SK-N-SH treated with all-trans-retinoic acid at 6 μM for 48 hours (cell line): ENCODE measurements around the gene SLC52A3.

ENCODE experiments used
- ATAC-seq: fragments of 200-7000 bp; cut with Tn5 transposase; 3 replicates; pipeline ENCODE4 v1.9.1; 2020; ENCODE audit warnings: mild to moderate bottlenecking, moderate library complexity
- CREB5 ChIP-seq: fragments of 250-450 bp; sonication (Bioruptor Pico); IDR thresholded peaks from 2 replicates; pipeline ENCODE4 v1.5.1; 2020; ENCODE audit warnings: low read depth, mild to moderate bottlenecking, moderate library complexity
- CSDC2 ChIP-seq: fragments of 250-450 bp; sonication (Bioruptor Pico); IDR thresholded peaks from 2 replicates; pipeline ENCODE4 v1.5.0; 2020; ENCODE audit warnings: mild to moderate bottlenecking, moderate library complexity
- CSRNP3 ChIP-seq: fragments of 250-450 bp; sonication (Bioruptor Pico); IDR thresholded peaks from 2 replicates; pipeline ENCODE4 v1.5.1; 2021; ENCODE audit warnings: mild to moderate bottlenecking, moderate library complexity
- ESRRG ChIP-seq: fragments of 250-450 bp; sonication (Bioruptor Pico); IDR thresholded peaks from 2 replicates; pipeline ENCODE4 v1.6.1; 2021; ENCODE audit warnings: mild to moderate bottlenecking
- GLIS3 ChIP-seq: fragments of 250-450 bp; sonication (Bioruptor Pico); IDR thresholded peaks from 2 replicates; pipeline ENCODE4 v1.5.0; 2020; ENCODE audit warnings: mild to moderate bottlenecking, moderate library complexity
- ISL1 ChIP-seq: fragments of 250-450 bp; sonication (Bioruptor Pico); IDR thresholded peaks from 2 replicates; pipeline ENCODE4 v2.1.2; 2022; ENCODE audit warnings: mild to moderate bottlenecking, moderate library complexity
- OSR1 ChIP-seq: fragments of 250-450 bp; sonication (Bioruptor Pico); IDR thresholded peaks from 2 replicates; pipeline ENCODE4 v1.8.0; 2022; ENCODE audit warnings: moderate library complexity, mild to moderate bottlenecking, inconsistent platforms
- PATZ1 ChIP-seq: fragments of 250-450 bp; sonication (Bioruptor Pico); IDR thresholded peaks from 2 replicates; pipeline ENCODE4 v1.8.0; 2020; ENCODE audit warnings: mild to moderate bottlenecking, moderate library complexity, borderline replicate concordance
- POU6F1 ChIP-seq: fragments of 250-450 bp; sonication (Bioruptor Pico); IDR thresholded peaks from 2 replicates; pipeline ENCODE4 v1.8.0; 2021; ENCODE audit warnings: low read depth, mild to moderate bottlenecking, moderate library complexity, borderline replicate concordance
- PPARA ChIP-seq: fragments of 250-450 bp; sonication (Bioruptor Pico); IDR thresholded peaks from 2 replicates; pipeline ENCODE4 v1.5.0; 2020; ENCODE audit warnings: mild to moderate bottlenecking, borderline replicate concordance
- RARB ChIP-seq: fragments of 250-450 bp; sonication (Bioruptor Pico); IDR thresholded peaks from 2 replicates; pipeline ENCODE4 v1.8.0; 2021; ENCODE audit warnings: mild to moderate bottlenecking, moderate library complexity
- SNAI2 ChIP-seq: fragments of 250-450 bp; sonication (Bioruptor Pico); IDR thresholded peaks from 2 replicates; pipeline ENCODE4 v1.5.0; 2020; ENCODE audit warnings: mild to moderate bottlenecking, moderate library complexity
- TCF4 ChIP-seq: fragments of 250-450 bp; sonication (Bioruptor Pico); IDR thresholded peaks from 2 replicates; pipeline ENCODE4 v1.8.0; 2021; ENCODE audit warnings: mild to moderate bottlenecking, moderate library complexity, borderline replicate concordance
- TOX ChIP-seq: fragments of 250-450 bp; sonication (Bioruptor Pico); IDR thresholded peaks from 2 replicates; pipeline ENCODE4 v1.8.0; 2021; ENCODE audit warnings: mild to moderate bottlenecking, moderate library complexity, borderline replicate concordance
- TSHZ2 ChIP-seq: fragments of 250-450 bp; sonication (Bioruptor Pico); IDR thresholded peaks from 2 replicates; pipeline ENCODE4 v1.5.0; 2020; ENCODE audit warnings: mild to moderate bottlenecking, moderate library complexity
- ZC3H10 ChIP-seq: fragments of 250-450 bp; sonication (Bioruptor Pico); IDR thresholded peaks from 2 replicates; pipeline ENCODE4 v1.5.1; 2021; ENCODE audit warnings: mild to moderate bottlenecking, moderate library complexity
- ZFP3 ChIP-seq: fragments of 250-450 bp; sonication (Bioruptor Pico); IDR thresholded peaks from 2 replicates; pipeline ENCODE4 v1.5.0; 2020; ENCODE audit warnings: mild to moderate bottlenecking, moderate library complexity
- ZNF565 ChIP-seq: fragments of 450-650 bp; formaldehyde crosslinking; conservative IDR thresholded peaks from 2 replicates; pipeline ENCODE4 v1.5.0; 2020; ENCODE audit warnings: low read depth, mild to moderate bottlenecking, moderate library complexity
- ZNF70 ChIP-seq: fragments of 450-650 bp; formaldehyde crosslinking; IDR thresholded peaks from 2 replicates; pipeline ENCODE4 v1.5.0; 2020; ENCODE audit warnings: mild to moderate bottlenecking, moderate library complexity
- ZNF8 ChIP-seq: fragments of 450-650 bp; formaldehyde crosslinking; IDR thresholded peaks from 2 replicates; pipeline ENCODE4 v1.5.0; 2020; ENCODE audit warnings: mild to moderate bottlenecking, moderate library complexity

SLC52A3 gene

GRCh38 chr20:791056-791455, 22.8 kb upstream of the SLC52A3 start:
- ATAC-seq, result no peak
- TF ChIP-seq OSR1 (CRISPR knock-in tag), result no peak
- TF ChIP-seq PATZ1 (CRISPR knock-in tag), result no peak
- no peak for TF ChIP-seq ESRRG (CRISPR knock-in tag)
- TF ChIP-seq SNAI2 (CRISPR knock-in tag), result no peak
- no peak for TF ChIP-seq PPARA (CRISPR knock-in tag)
- TF ChIP-seq GLIS3 (CRISPR knock-in tag), result no peak
- TF ChIP-seq RARB (CRISPR knock-in tag), result no peak
- no peak for TF ChIP-seq TOX (CRISPR knock-in tag)
- no peak for TF ChIP-seq TSHZ2
- no peak for TF ChIP-seq ZFP3 (CRISPR knock-in tag)
- TF ChIP-seq CREB5 (CRISPR knock-in tag), result no peak
- TF ChIP-seq ISL1, result no peak
- no peak for TF ChIP-seq CSRNP3 (CRISPR knock-in tag)
- no peak for TF ChIP-seq TCF4
- TF ChIP-seq POU6F1 (CRISPR knock-in tag), result no peak

GRCh38 chr20:787825-788224, 19.5 kb upstream of the SLC52A3 start:
- no peak for TF ChIP-seq CSDC2 (CRISPR knock-in tag)
- no peak for TF ChIP-seq SNAI2 (CRISPR knock-in tag)
- no peak for TF ChIP-seq TOX (CRISPR knock-in tag)
- no peak for TF ChIP-seq ZNF8 (CRISPR knock-in tag)
- no peak for TF ChIP-seq TSHZ2
- no peak for TF ChIP-seq PATZ1 (CRISPR knock-in tag)
- TF ChIP-seq OSR1 (CRISPR knock-in tag), result no peak
- no peak for TF ChIP-seq TCF4
- TF ChIP-seq ESRRG (CRISPR knock-in tag), result no peak
- TF ChIP-seq ZFP3 (CRISPR knock-in tag), result no peak
- TF ChIP-seq ZC3H10 (CRISPR knock-in tag), result no peak
- no peak for TF ChIP-seq CSRNP3 (CRISPR knock-in tag)
- TF ChIP-seq RARB (CRISPR knock-in tag), result no peak
- no peak for TF ChIP-seq ZNF70 (CRISPR knock-in tag)
- TF ChIP-seq ISL1, result no peak
- no peak for TF ChIP-seq POU6F1 (CRISPR knock-in tag)
- no peak for TF ChIP-seq ZNF565
- no peak for ATAC-seq
